BE2C (cell line): ENCODE measurements around the gene LTBP1.

Experiments used
- DNase-seq: peaks from one replicate; pipeline ENCODE4 v3.0.0-alpha.2; 2020
- H3K27me3 ChIP-seq: fragments of 250-450 bp; sonication (Bioruptor Pico); 2 replicates; pipeline ENCODE4 v1.5.1; 2020; ENCODE audit warnings: mild to moderate bottlenecking
- H3K36me3 ChIP-seq: fragments of 250-450 bp; sonication (Bioruptor Pico); 2 replicates; pipeline ENCODE4 v1.5.1; 2020; ENCODE audit warnings: mild to moderate bottlenecking
- H3K4me1 ChIP-seq: fragments of 250-450 bp; sonication (Bioruptor Pico); 2 replicates; pipeline ENCODE4 v1.5.1; 2020
- H3K4me3 ChIP-seq: 2 replicates; pipeline ENCODE4 v1.5.1; 2011; ENCODE audit warnings: low read depth, low read length
- H3K9me3 ChIP-seq: fragments of 250-450 bp; sonication (Bioruptor Pico); 2 replicates; pipeline ENCODE4 v1.5.1; 2020
- TF ChIP-seq, protein P1 (sequence below): IDR thresholded peaks from 2 replicates; pipeline ENCODE4 v1.5.1; 2012; ENCODE audit warnings: mild to moderate bottlenecking, low read depth, low read length

Gene LTBP1

DNA sequence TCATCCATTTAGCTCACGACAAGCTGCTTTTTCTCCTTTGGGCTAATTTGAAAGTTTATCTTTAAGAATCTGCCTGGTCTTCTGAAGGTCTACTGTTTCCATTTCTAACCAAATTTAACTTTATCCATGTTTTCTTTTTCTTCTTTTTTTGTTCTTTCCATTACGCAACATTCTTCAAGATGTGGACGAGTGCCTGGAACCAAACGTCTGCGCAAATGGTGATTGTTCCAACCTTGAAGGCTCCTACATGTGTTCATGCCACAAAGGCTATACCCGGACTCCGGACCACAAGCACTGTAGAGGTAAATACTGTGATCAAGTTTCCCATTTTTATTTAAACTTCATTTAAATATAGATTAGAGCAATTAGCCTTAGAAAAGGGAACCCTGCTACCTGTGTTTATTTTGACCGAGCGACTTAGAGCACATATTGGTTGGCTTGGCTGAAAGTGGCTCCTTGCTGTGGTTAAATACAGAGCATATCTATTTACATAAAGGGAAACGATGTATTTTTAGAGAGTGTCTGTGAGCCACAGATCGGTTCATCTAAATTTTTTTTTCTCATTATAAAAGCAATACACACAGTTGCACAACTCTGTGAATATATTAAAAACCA, 346.3 kb downstream of the LTBP1 start:
- H3K4me3 ChIP-seq = no peak overlapping the region
- TF ChIP-seq, protein P1, sequence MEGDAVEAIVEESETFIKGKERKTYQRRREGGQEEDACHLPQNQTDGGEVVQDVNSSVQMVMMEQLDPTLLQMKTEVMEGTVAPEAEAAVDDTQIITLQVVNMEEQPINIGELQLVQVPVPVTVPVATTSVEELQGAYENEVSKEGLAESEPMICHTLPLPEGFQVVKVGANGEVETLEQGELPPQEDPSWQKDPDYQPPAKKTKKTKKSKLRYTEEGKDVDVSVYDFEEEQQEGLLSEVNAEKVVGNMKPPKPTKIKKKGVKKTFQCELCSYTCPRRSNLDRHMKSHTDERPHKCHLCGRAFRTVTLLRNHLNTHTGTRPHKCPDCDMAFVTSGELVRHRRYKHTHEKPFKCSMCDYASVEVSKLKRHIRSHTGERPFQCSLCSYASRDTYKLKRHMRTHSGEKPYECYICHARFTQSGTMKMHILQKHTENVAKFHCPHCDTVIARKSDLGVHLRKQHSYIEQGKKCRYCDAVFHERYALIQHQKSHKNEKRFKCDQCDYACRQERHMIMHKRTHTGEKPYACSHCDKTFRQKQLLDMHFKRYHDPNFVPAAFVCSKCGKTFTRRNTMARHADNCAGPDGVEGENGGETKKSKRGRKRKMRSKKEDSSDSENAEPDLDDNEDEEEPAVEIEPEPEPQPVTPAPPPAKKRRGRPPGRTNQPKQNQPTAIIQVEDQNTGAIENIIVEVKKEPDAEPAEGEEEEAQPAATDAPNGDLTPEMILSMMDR = no peak
- H3K27me3 ChIP-seq = peaks cover 1% of the 10 kb centered on the region
- no peaks in the 10 kb centered on the region for H3K36me3 ChIP-seq
- no peak for DNase-seq
- no peaks in the 10 kb centered on the region for H3K9me3 ChIP-seq
- no peaks in the 10 kb centered on the region for H3K4me1 ChIP-seq

DNA sequence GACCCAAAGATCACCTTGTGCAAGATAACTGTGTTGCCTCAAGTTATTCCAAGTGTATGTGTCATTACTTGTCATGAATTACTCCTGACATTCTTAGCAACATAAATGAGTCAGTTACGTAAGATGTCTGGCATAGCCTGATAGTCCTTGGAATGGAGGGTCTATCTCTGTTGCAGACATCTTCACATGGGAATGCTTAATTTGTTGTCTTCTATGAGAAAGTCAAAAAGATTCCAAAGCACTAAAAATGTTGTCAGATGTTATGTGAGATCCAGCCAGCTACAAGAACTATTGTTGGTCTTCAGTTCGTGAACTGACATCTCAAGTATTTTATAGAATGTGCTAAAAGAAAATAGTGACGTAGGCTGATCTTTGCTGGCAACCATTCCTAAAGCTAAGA, 351.5 kb downstream of the LTBP1 start:
- H3K9me3 ChIP-seq = no peaks in the 10 kb centered on the region
- no peaks in the 10 kb centered on the region for H3K4me1 ChIP-seq
- H3K27me3 ChIP-seq = peaks cover 28% of the 10 kb centered on the region
- no peak overlapping the region for H3K4me3 ChIP-seq
- TF ChIP-seq, protein P1 = no peak
- no peaks in the 10 kb centered on the region for H3K36me3 ChIP-seq
- no peak for DNase-seq

DNA sequence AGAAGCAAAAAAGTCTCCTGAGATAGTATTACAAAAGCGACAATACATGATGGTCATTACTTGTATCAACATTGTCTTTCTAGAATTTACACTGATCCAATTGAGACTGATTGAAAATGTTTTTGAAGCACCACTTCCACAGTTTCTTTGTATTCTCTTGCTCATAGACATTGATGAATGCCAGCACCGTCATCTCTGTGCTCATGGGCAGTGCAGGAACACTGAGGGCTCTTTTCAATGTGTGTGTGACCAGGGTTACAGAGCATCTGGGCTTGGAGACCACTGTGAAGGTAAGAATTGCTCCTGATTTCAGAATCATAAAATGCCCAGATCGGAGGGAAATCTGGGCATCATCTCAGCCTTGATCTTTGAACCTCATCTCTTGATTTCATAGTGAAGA, 354.6 kb downstream of the LTBP1 start:
- TF ChIP-seq, protein P1 = no peak
- no peak overlapping the region for H3K4me3 ChIP-seq
- no peaks in the 10 kb centered on the region for H3K36me3 ChIP-seq
- no peak for DNase-seq
- no peaks in the 10 kb centered on the region for H3K4me1 ChIP-seq
- H3K9me3 ChIP-seq = no peaks in the 10 kb centered on the region
- peaks cover 28% of the 10 kb centered on the region for H3K27me3 ChIP-seq

DNA sequence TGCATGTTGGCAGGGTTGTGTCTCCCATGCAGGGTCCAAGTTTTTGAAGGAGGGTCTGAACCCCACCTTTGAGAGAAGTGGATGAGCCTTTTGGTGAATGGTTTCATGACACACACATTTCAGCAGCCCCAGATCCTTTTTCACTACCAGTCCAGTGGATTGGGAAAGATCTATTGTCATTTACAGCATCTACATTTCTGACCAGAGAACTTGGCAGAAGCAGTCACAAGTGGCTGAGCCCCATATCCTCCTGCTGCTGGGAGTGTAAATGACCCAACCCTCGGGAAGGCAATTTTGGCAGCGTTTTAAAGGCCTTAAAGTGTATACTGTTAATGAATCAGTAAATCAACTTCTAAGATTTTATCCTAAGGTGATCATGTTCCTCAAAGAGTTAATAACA, 355.6 kb downstream of the LTBP1 start:
- Histone ChIP-seq H3K4me3 (no peak overlapping the region), H3K36me3 (no peaks in the 10 kb centered on the region), H3K9me3 (no peaks in the 10 kb centered on the region), H3K27me3 (peaks cover 28% of the 10 kb centered on the region), H3K4me1 (no peaks in the 10 kb centered on the region)
- no peak for DNase-seq
- TF ChIP-seq, protein P1 = no peak

DNA sequence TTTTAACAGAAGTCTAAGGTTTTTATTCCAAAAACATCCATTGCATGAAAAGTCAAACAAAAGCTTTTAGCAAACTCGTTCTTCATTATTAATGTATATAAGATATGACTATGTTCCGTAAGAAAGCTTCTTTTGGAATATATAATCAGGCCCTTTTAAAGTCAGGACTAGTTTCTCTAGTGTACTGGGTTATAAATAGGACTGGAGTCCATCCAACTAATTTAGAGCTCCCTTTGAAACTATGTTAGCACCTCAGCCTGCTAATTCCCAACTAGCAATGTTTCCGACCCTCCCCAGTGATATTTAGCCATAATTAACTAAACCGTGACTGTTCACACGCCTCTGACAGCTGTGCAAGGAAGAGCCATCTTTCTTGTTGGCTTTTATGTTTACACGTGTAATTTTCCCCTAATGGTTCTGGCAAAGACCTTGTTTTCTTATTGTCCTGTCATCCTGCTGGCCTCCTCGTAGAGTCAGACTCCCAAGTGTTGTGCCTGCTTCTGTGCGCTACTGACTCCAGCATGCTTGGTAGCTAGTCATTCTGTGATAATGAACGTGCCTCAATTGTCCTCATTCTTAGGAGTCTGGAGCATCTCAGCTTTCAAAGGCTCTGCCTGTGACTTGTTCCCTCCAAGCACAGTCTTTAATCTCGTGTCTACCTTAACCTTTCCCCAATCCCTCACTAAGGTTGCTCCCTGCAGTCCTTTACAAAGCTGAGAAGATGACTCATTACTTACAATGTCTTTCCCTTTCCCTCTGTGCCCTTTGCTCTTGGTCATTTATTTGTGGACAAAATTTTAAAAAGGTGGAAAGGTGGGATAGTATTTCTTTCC, 357.5 kb downstream of the LTBP1 start:
- peaks cover 30% of the 10 kb centered on the region for H3K27me3 ChIP-seq
- H3K4me1 ChIP-seq = no peaks in the 10 kb centered on the region
- H3K9me3 ChIP-seq = no peaks in the 10 kb centered on the region
- no peak for DNase-seq
- no peak overlapping the region for H3K4me3 ChIP-seq
- H3K36me3 ChIP-seq = no peaks in the 10 kb centered on the region
- TF ChIP-seq, protein P1 = no peak

DNA sequence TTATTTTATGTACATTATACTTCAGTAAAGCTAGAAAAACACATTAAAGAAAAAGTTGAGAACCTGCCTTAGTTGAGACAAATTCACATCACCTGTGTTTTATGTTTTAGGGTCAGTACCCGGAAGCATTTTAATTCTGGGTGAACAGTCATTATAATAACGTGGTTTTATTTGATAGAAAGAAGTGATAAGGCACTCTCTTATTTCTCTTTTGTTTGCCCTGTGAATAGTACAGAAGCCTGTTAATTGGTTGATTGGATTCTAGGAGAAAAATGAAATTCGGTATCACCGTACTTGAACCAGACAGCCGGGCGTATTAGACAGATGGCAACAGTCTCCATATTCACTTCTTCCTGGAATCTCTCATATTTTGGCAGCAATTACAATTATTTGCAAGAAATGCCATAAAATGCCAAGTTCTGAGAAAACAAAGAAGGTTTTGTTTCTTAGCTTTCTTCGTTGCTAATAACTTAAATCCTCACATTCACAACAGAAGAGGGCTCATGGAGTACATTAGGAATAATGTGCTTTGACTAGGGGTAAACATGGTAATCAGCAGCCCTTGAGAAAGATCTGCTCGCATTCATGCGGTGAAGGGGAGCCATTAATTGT, 361.0 kb downstream of the LTBP1 start:
- no peak for DNase-seq
- H3K27me3 ChIP-seq = peaks cover 11% of the 10 kb centered on the region
- TF ChIP-seq, protein P1 = no peak
- H3K4me3 ChIP-seq = no peak overlapping the region
- no peaks in the 10 kb centered on the region for H3K4me1 ChIP-seq
- H3K9me3 ChIP-seq = no peaks in the 10 kb centered on the region
- H3K36me3 ChIP-seq = no peaks in the 10 kb centered on the region
